ENCODE measurements around the gene TM7SF3.
A peak's percentile ranks its signal among the peaks of the same experiment; 100 is the strongest.

TM7SF3 gene

DNA sequence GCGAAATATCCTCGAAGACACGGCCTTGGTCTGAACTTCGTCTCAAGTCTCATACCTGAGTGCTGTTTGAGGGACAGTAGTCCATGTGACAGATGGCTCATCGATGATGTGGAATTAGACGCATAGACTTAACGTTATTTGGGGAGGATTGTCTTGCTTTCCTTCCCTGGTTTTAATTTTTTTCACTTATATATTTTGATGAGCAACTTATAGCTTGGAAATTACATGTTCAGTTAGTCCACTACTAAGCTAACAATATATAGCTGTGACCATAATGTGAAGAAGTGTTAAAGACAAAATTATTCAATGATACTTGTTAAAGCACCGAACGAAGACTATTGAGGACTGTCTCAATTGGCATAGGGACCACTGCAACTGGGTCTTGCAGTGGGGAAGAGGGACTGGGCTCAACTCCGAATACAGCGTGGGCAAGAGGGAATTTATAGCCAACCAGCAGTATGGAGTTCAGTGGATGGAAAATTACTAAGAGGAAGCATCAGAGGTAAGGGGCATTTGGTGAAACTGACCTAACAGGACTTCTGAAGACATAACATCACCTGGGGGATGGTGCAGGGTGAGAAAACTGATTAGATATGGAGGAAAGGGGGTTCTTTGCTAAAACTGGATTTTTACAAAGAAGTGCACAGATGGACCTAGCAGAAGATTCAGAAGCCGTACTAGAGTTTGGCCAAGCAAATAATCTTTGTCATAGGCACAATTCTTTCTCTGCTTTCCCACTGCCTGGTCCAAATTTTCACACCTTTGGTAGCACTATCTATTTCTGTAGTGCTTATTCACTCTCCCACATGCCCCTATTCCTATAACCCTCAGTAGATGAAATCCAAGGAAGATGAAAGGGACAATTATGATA is 910 bp upstream of the TM7SF3 start:
- peak overlapping the region; percentile 89 for H3K27ac ChIP-seq (ENCODE audit: low read length)
- no peaks in the 10 kb centered on the region for H3K9me3 ChIP-seq (ENCODE audit: control insufficient read depth in 1 of 2, low read length in 2 of 2)
- no peaks in the 10 kb centered on the region for H3K27me3 ChIP-seq (ENCODE audit: low read depth, low read length)
- peak overlapping the region; percentile 92 to 96 for H3K4me3 ChIP-seq (ENCODE audit: low read depth in 1 of 2, low read length in 2 of 2)
- H3K36me3 ChIP-seq (ENCODE audit: control insufficient read depth in 1 of 2, insufficient read depth in 2 of 2, low read length in 2 of 2): peaks cover 0 to 5% of the 10 kb centered on the region in 2 donors
- peaks cover 20 to 35% of the 10 kb centered on the region in 2 donors for H3K4me1 ChIP-seq (ENCODE audit: control insufficient read depth in 1 of 2, insufficient read depth in 2 of 2, low read length in 2 of 2)

DNA sequence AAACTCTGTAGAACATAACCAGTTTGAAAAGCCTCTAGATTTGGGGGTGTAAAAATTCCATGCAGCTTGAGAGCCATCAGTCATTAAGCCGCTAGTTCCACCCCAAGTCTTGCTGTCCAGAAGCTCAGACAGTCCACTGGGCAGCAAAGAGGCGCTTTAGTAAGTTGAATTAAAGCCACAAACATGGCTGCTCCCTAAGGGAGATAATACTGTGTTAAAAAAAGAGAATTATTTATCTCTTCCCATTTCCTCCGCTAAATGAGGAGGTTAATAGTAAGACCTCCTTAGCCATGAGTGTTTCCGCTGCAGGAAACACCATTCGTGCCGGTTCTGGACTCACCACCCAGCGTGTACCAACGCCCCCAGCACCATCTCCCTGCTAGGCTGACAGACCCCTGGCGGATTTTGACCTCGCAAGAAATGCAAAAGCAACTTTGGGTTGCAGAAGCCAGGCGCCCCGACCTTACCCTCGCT is 536 bp downstream of the TM7SF3 start:
- Histone ChIP-seq H3K27ac (ENCODE audit: low read length) (peak overlapping the region; percentile 89), H3K4me3 (ENCODE audit: low read depth in 1 of 2, low read length in 2 of 2) (peak overlapping the region; percentile 92 to 96), H3K27me3 (ENCODE audit: low read depth, low read length) (no peaks in the 10 kb centered on the region), H3K36me3 (ENCODE audit: control insufficient read depth in 1 of 2, insufficient read depth in 2 of 2, low read length in 2 of 2) (peaks cover 0 to 5% of the 10 kb centered on the region in 2 donors), H3K4me1 (ENCODE audit: control insufficient read depth in 1 of 2, insufficient read depth in 2 of 2, low read length in 2 of 2) (peaks cover 20 to 36% of the 10 kb centered on the region in 2 donors), H3K9me3 (ENCODE audit: control insufficient read depth in 1 of 2, low read length in 2 of 2) (no peaks in the 10 kb centered on the region)

DNA sequence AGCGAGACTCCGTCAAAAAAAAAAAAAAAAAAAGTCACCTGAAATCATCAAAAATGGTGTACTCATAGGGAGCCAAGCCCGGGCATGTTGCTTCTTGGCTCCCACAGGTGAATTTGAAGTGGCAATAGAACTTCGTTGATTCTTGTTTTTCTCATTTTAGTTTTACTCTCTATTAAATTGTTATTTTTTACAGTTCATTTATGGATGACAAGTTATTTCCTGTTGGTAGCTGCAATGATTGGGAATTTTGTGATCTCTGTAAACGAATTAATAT is 1.3 kb downstream of the TM7SF3 start:
- no peaks in the 10 kb centered on the region for H3K27me3 ChIP-seq (ENCODE audit: low read depth, low read length)
- H3K9me3 ChIP-seq (ENCODE audit: control insufficient read depth in 1 of 2, low read length in 2 of 2): no peaks in the 10 kb centered on the region
- H3K27ac ChIP-seq (ENCODE audit: low read length): peak overlapping the region; percentile 89
- H3K4me1 ChIP-seq (ENCODE audit: control insufficient read depth in 1 of 2, insufficient read depth in 2 of 2, low read length in 2 of 2): peaks cover 20 to 36% of the 10 kb centered on the region in 2 donors
- H3K4me3 ChIP-seq (ENCODE audit: low read depth in 1 of 2, low read length in 2 of 2): peak overlapping the region; percentile 92 to 96
- H3K36me3 ChIP-seq (ENCODE audit: control insufficient read depth in 1 of 2, insufficient read depth in 2 of 2, low read length in 2 of 2): peaks cover 0 to 5% of the 10 kb centered on the region in 2 donors

DNA sequence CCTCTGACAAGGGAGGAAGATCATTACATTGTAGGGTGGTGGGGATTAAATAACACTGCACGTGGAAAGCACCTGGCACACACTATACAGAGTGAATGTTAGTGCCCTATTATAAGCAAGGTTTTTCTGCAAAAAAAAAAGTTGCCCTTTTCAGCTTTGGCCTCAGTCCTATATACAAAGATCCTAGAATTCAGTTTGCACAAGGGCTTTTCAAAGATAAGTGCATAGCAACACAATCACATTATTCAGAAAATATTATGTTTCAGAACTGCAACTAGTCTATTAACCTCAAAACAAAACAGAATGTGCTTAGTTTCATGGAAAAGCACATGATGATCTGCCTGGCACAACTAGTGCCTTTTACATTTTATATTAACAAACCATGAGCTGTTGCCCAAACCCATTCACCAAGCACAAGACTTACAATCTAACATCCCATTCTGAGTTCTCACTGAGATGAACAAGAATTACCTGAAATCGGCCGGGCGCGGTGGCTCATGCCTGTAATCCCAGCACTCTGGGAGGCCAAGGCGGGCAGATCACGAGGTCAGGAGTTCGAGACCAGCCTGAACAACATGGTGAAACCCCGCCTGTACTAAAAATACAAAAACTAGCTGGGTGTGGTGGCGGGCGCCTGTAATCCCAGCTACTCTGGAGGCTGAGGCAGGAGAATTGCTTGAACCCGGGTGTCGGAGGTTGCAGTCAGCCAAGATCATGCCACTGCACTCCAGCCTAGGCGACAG is 1.8 kb downstream of the TM7SF3 start:
- Histone ChIP-seq H3K9me3 (ENCODE audit: control insufficient read depth in 1 of 2, low read length in 2 of 2) (no peaks in the 10 kb centered on the region), H3K4me3 (ENCODE audit: low read depth in 1 of 2, low read length in 2 of 2) (peak overlapping the region in 1 of 2 donors; percentile 92), H3K36me3 (ENCODE audit: control insufficient read depth in 1 of 2, insufficient read depth in 2 of 2, low read length in 2 of 2) (peaks cover 0 to 5% of the 10 kb centered on the region in 2 donors), H3K27me3 (ENCODE audit: low read depth, low read length) (no peaks in the 10 kb centered on the region), H3K4me1 (ENCODE audit: control insufficient read depth in 1 of 2, insufficient read depth in 2 of 2, low read length in 2 of 2) (peaks cover 20 to 36% of the 10 kb centered on the region in 2 donors), H3K27ac (ENCODE audit: low read length) (no peak overlapping the region)

DNA sequence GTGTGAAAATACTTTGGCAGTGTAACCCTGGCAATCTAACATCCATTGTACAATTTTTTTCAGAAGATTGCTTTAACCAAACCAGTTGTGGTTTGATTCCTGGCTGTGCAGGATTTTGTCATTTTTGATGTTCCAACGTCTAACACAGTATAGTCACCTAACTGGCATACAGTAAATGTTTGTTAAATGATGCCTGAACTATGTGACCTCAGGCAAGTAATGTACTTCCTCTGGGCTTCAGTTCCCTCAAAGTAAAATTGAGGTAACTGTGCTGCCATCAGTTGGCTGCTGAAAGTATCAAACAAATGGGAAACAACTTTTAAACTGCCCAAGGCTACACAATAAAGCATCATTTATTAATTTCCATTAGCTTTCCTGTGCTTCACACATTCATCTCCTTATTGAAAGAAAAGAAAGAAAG is 4.3 kb downstream of the TM7SF3 start:
- Histone ChIP-seq H3K27me3 (ENCODE audit: low read depth, low read length) (no peaks in the 10 kb centered on the region), H3K9me3 (ENCODE audit: control insufficient read depth in 1 of 2, low read length in 2 of 2) (no peaks in the 10 kb centered on the region), H3K4me1 (ENCODE audit: control insufficient read depth in 1 of 2, insufficient read depth in 2 of 2, low read length in 2 of 2) (peaks cover 13 to 32% of the 10 kb centered on the region in 2 donors), H3K27ac (ENCODE audit: low read length) (no peak overlapping the region), H3K36me3 (ENCODE audit: control insufficient read depth in 1 of 2, insufficient read depth in 2 of 2, low read length in 2 of 2) (peaks cover 0 to 5% of the 10 kb centered on the region in 2 donors), H3K4me3 (ENCODE audit: low read depth in 1 of 2, low read length in 2 of 2) (no peak overlapping the region)

DNA sequence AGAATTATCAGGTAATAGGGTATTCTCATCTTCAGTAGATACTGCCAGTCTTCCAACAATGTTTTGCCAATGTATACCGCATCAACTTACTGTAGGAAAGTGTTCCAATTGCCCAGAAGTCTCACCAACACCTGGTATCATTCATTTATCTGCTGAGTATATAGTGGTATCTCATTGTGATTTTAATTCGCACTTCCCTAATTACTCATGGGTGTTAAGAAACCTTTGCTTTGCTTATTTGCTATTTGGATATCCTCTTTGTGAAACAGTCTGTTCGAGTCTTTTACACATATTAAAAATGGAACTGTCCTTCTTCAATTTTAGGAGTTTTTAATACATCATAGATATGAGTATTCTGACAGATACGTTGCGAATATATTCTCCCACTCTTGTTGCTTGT is 6.1 kb downstream of the TM7SF3 start:
- H3K27me3 ChIP-seq (ENCODE audit: low read depth, low read length): no peaks in the 10 kb centered on the region
- H3K36me3 ChIP-seq (ENCODE audit: control insufficient read depth in 1 of 2, insufficient read depth in 2 of 2, low read length in 2 of 2): no peaks in the 10 kb centered on the region
- H3K27ac ChIP-seq (ENCODE audit: low read length): no peak overlapping the region
- no peak overlapping the region for H3K4me3 ChIP-seq (ENCODE audit: low read depth in 1 of 2, low read length in 2 of 2)
- H3K9me3 ChIP-seq (ENCODE audit: control insufficient read depth in 1 of 2, low read length in 2 of 2): no peaks in the 10 kb centered on the region
- peaks cover 6 to 27% of the 10 kb centered on the region in 2 donors for H3K4me1 ChIP-seq (ENCODE audit: control insufficient read depth in 1 of 2, insufficient read depth in 2 of 2, low read length in 2 of 2)

DNA sequence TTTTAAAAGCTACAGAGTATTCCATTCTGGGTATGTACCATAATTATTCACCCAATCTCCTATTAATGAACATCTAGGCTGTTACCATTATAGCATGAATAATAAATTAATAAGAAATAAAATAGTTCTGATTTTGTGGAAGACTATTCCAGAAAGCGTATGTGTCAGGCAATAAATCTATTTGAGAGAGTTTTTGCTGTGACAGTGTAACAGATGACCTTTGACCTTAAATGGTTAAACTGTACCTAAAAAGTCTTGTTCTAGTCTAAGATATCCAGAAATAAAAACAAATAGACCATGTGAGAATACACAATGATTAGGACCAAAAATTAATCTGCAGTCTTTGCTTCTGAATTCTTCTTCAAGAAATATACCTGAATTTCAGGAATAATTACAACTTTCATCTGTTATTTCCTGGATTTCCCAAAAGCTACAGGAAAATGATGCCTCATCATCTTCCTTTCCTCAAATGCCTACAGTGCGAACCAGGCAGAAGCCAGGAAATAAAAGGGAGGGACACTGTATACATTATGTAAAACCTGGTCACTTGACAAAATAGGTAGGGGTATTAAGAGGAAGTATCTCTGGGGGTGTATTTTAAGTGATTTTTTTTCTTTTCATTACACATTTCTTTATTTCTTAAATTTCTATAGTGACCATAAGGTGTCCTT is 7.3 kb downstream of the TM7SF3 start:
- no peaks in the 10 kb centered on the region for H3K36me3 ChIP-seq (ENCODE audit: control insufficient read depth in 1 of 2, insufficient read depth in 2 of 2, low read length in 2 of 2)
- H3K4me1 ChIP-seq (ENCODE audit: control insufficient read depth in 1 of 2, insufficient read depth in 2 of 2, low read length in 2 of 2): peaks cover 1 to 15% of the 10 kb centered on the region in 2 donors
- H3K27ac ChIP-seq (ENCODE audit: low read length): no peak overlapping the region
- no peaks in the 10 kb centered on the region for H3K27me3 ChIP-seq (ENCODE audit: low read depth, low read length)
- H3K9me3 ChIP-seq (ENCODE audit: control insufficient read depth in 1 of 2, low read length in 2 of 2): no peaks in the 10 kb centered on the region
- H3K4me3 ChIP-seq (ENCODE audit: low read depth in 1 of 2, low read length in 2 of 2): no peak overlapping the region

DNA sequence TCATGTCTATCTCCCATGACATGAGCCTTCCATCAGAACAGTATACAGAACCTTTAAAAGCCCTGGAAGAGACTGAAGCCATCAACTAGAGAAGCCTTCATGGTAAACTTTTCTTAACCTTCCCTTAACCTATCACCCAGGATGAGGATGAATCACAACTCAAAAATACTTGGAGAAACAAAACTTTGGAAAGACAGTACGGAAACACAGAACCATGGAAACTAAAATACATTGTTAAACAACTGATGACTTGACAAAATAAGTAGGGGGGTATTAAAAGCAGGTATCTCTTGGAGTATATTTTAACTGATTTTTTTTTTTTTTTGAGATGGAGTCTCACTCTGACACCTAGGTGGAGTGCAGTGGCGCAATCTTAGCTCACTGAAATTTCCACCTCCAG is 8.7 kb downstream of the TM7SF3 start:
- Histone ChIP-seq H3K27me3 (ENCODE audit: low read depth, low read length) (no peaks in the 10 kb centered on the region), H3K4me1 (ENCODE audit: control insufficient read depth in 1 of 2, insufficient read depth in 2 of 2, low read length in 2 of 2) (peaks cover 0 to 8% of the 10 kb centered on the region in 2 donors), H3K27ac (ENCODE audit: low read length) (no peak overlapping the region), H3K9me3 (ENCODE audit: control insufficient read depth in 1 of 2, low read length in 2 of 2) (no peaks in the 10 kb centered on the region), H3K36me3 (ENCODE audit: control insufficient read depth in 1 of 2, insufficient read depth in 2 of 2, low read length in 2 of 2) (no peaks in the 10 kb centered on the region), H3K4me3 (ENCODE audit: low read depth in 1 of 2, low read length in 2 of 2) (no peak overlapping the region)

DNA sequence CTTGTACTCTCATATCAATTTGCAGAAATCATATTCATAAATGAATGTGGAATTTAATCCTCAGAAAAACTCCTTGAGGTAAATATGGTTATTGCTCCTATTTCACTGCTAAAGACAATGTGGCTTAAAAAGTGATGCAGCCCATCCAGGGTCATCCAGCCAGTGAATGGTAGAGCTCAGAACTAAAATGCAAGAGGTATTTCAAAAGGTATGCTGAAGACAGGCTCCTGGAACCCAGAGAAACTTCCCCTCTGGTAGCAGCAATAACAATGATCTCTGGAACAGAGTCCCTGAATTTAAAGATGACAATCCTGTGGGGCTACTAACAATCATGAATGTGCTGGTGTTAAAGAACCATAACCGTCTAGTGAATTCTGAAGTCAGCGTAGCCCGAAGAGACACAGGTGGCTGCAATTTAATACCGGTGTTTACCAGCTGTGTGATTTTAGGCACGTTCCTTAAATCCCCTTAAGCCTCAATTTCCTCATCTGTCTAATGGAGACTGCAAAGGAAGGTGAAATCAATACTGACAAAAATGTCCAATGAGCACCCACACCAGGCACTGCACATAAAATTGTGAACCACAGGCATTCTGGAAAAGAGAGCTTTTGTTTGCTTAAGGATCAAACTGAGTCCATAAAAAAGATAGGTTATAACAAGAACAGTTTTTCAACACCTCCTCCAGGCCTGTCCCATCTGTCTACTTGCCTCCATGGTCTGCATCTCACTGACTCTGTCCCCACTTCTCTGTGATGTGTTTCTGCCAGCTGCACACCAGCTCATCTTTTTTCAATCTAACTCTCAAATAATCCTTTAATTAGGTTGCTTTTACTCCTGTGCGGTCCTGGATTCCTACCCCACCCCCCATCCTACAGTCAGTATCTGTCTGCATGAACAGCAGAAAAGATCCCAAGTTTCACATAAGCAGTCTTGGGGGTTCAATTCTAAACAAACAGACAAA is 10.5 kb downstream of the TM7SF3 start:
- Histone ChIP-seq H3K4me3 (ENCODE audit: low read depth in 1 of 2, low read length in 2 of 2) (no peak overlapping the region), H3K27me3 (ENCODE audit: low read depth, low read length) (no peaks in the 10 kb centered on the region), H3K27ac (ENCODE audit: low read length) (no peak overlapping the region), H3K9me3 (ENCODE audit: control insufficient read depth in 1 of 2, low read length in 2 of 2) (no peaks in the 10 kb centered on the region), H3K36me3 (ENCODE audit: control insufficient read depth in 1 of 2, insufficient read depth in 2 of 2, low read length in 2 of 2) (peaks cover 0 to 2% of the 10 kb centered on the region in 2 donors), H3K4me1 (ENCODE audit: control insufficient read depth in 1 of 2, insufficient read depth in 2 of 2, low read length in 2 of 2) (peaks cover 0 to 4% of the 10 kb centered on the region in 2 donors)

DNA sequence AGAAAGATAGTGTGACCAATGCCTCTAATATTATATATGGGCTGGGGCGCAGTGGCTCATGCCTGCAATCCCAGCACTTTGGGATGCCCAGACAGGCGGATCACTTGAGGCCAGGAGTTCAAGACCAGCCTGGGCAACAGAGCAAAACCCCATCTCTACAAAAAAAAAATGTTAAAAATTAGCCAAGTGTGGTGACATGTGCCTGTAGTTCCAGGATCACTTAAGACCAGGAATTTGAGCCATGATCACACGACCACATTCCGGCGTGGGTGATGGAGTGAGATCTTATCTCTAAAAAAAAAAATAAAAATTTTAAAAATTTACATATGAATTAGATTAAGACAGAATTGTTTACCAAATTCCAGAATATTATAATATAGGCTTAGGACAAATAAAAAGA is 12.0 kb downstream of the TM7SF3 start:
- H3K27ac ChIP-seq (ENCODE audit: low read length): no peak overlapping the region
- no peak overlapping the region for H3K4me3 ChIP-seq (ENCODE audit: low read depth in 1 of 2, low read length in 2 of 2)
- H3K27me3 ChIP-seq (ENCODE audit: low read depth, low read length): no peaks in the 10 kb centered on the region
- peaks cover 0 to 4% of the 10 kb centered on the region in 2 donors for H3K4me1 ChIP-seq (ENCODE audit: control insufficient read depth in 1 of 2, insufficient read depth in 2 of 2, low read length in 2 of 2)
- no peaks in the 10 kb centered on the region for H3K9me3 ChIP-seq (ENCODE audit: control insufficient read depth in 1 of 2, low read length in 2 of 2)
- peaks cover 8 to 9% of the 10 kb centered on the region in 2 donors for H3K36me3 ChIP-seq (ENCODE audit: control insufficient read depth in 1 of 2, insufficient read depth in 2 of 2, low read length in 2 of 2)

Data from muscle layer of duodenum (tissue), 2 donors.